GM12878 (cell line): ENCODE results near the gene NCBP3. TPM values are rescaled to one million over a fixed set of nuclear protein-coding genes. Genes with fewer than 3 reads are reported as not detected.

Experiments used
- ATAC-seq: fragments of 200-7000 bp; cut with Tn5 transposase; 3 replicates; pipeline ENCODE4 v1.9.1; 2020; ENCODE audit warnings: mild to moderate bottlenecking, moderate library complexity
- BruUV-seq: library from RNA; stranded (reverse); fragments of 400-500 nt; replicated peaks from 2 replicates; lab custom pipeline; 2021; lab: Mats Ljungman, UMichigan
- CTCF ChIA-PET: fragments of 300-600 bp; sonication (Branson Sonifier 250); formaldehyde crosslinking; extraction: SDS; loops from one replicate; lab custom pipeline; 2021; ENCODE audit warnings: inconsistent platforms; lab: Yijun Ruan, JAX
- POLR2A ChIA-PET: fragments of 350-600 bp; formaldehyde crosslinking; extraction: SDS; loops from one replicate; lab custom pipeline; 2021; ENCODE audit warnings: inconsistent platforms; lab: Charles Lee
- RAD21 ChIA-PET: fragments of 300-600 bp; sonication (Branson Sonifier 250); formaldehyde crosslinking; loops from one replicate; lab custom pipeline; 2023; ENCODE audit warnings: antibody characterized with exemption; ENCODE audit not compliant: unreplicated experiment; lab: Charles Lee
- SMC1A ChIA-PET: fragments of 300-600 bp; sonication (Branson Sonifier 250); formaldehyde crosslinking; loops from one replicate; lab custom pipeline; 2023; ENCODE audit not compliant: unreplicated experiment, uncharacterized antibody; lab: Charles Lee
- DNase-seq: peaks from one replicate; pipeline ENCODE4 v3.0.0-alpha.2; 2011; ENCODE audit warnings: low read depth, low spot score
- FAIRE-seq: peaks from 3 replicates; lab custom pipeline; 2011; peaks lifted over from hg19 to GRCh38; lab: Jason Lieb, UNC
- H2AFZ ChIP-seq: 2 replicates; pipeline ENCODE4 v1.6.0; 2011; ENCODE audit warnings: low read depth, low read length, control low read depth; ENCODE audit not compliant: control insufficient read depth
- H3K27ac ChIP-seq: 2 replicates; pipeline ENCODE4 v1.5.1; 2011; ENCODE audit warnings: control low read depth; ENCODE audit not compliant: control insufficient read depth, insufficient read depth
- H3K27me3 ChIP-seq, 2 experiments: replicated peaks in 1 of 2; 2 replicates each; pipeline versions ENCODE4 v1.6.0 to v1.6.1; 2011; ENCODE audit warnings: low read length in 1 of 2; ENCODE audit not compliant: control insufficient read depth in 2 of 2, insufficient read depth in 2 of 2
- H3K36me3 ChIP-seq, 2 experiments: 2 replicates each; pipeline ENCODE4 v1.5.1; 2011; ENCODE audit warnings: low read length in 1 of 2; ENCODE audit not compliant: control insufficient read depth in 2 of 2, insufficient read depth in 2 of 2
- H3K4me1 ChIP-seq: 2 replicates; pipeline ENCODE4 v1.6.1; 2011; ENCODE audit warnings: mild to moderate bottlenecking, low read length, moderate library complexity, mixed read lengths; ENCODE audit not compliant: control insufficient read depth, insufficient read depth
- H3K4me2 ChIP-seq: 2 replicates; pipeline ENCODE4 v1.6.0; 2011; ENCODE audit warnings: control low read depth; ENCODE audit not compliant: control insufficient read depth, insufficient read depth
- H3K4me3 ChIP-seq: fragments of 200-600 bp; sonication (generic); 2 replicates; pipeline ENCODE4 v1.5.1; 2016
- H3K79me2 ChIP-seq: 2 replicates; pipeline ENCODE4 v1.6.0; 2011; ENCODE audit warnings: low read length; ENCODE audit not compliant: control insufficient read depth, insufficient read depth
- H3K9ac ChIP-seq: 2 replicates; pipeline ENCODE4 v1.8.0; 2011; ENCODE audit warnings: low read length, control low read depth, mixed read lengths; ENCODE audit not compliant: control insufficient read depth, insufficient read depth
- H3K9me3 ChIP-seq: replicated peaks from 3 replicates; pipeline ENCODE4 v1.5.1; 2011; ENCODE audit warnings: mild to moderate bottlenecking, low read length; ENCODE audit not compliant: control insufficient read depth, insufficient read depth
- H4K20me1 ChIP-seq: 2 replicates; pipeline ENCODE4 v1.6.0; 2011; ENCODE audit not compliant: control insufficient read depth, insufficient read depth
- CBX3 ChIP-seq: fragments of 200-600 bp; sonication (generic); IDR thresholded peaks from 2 replicates; pipeline ENCODE4 v1.6.1; 2016; ENCODE audit warnings: low read depth, borderline replicate concordance
- CEBPB ChIP-seq, 2 experiments: fragments of 150-350 bp in 1 of 2; IDR thresholded peaks; 2 replicates each; pipeline ENCODE4 v1.6.1; 2012 to 2014; ENCODE audit warnings: low read depth in 2 of 2, low read length in 2 of 2, borderline replicate concordance in 1 of 2, inconsistent platforms in 1 of 2
- ETV6 ChIP-seq, 2 experiments: fragments of 450-650 bp in 1 of 2; IDR thresholded peaks in 1 of 2; conservative IDR thresholded peaks in 1 of 2; 2 replicates each; pipeline ENCODE4 v1.6.1; 2014; ENCODE audit warnings: antibody characterized with exemption in 1 of 2, borderline replicate concordance in 1 of 2, low read depth in 1 of 2, mild to moderate bottlenecking in 1 of 2, moderate library complexity in 1 of 2
- NR2F1 ChIP-seq: fragments of 450-650 bp; conservative IDR thresholded peaks from 2 replicates; pipeline ENCODE4 v1.6.1; 2017; ENCODE audit warnings: mild to moderate bottlenecking
- SREBF2 ChIP-seq: IDR thresholded peaks from 2 replicates; pipeline ENCODE4 v1.6.1; 2012; ENCODE audit warnings: mild to moderate bottlenecking, low read length
- WGBS: methylation state at CpG from one replicate; pipeline ENCODE4 v1.1.6; 2016; ENCODE audit warnings: low lambda C conversion rate; ENCODE audit not compliant: insufficient replicate concordance, insufficient coverage; ENCODE audit errors: missing lambda C conversion rate; 5-methylcytosine and 5-hydroxymethylcytosine counted together
- in situ Hi-C: fragments of 300-500 bp; cut with MboI; formaldehyde crosslinking; loops from 9 replicates; pipeline ENCODE4 v1.14.3; 2018; ENCODE audit warnings: mixed read lengths
- intact Hi-C: fragments of 100-400 bp; cut with micrococcal nuclease; formaldehyde crosslinking; loops from one replicate; pipeline ENCODE4 v1.14.2; 2022; ENCODE audit not compliant: unreplicated experiment
- polyA plus RNA-seq, 11 experiments: library from polyadenylated mRNA; depleted of rRNA in 4 of 11; unstranded in 6 of 11; stranded (reverse) in 5 of 11; fragments of >200 nt; fragmentation: Nextera tagmentation in 4 of 11; fragmentation: Illumina TruSeq in 1 of 11; extraction: Ambion mirVana in 4 of 11; extraction: Trizol in 1 of 11; gene quantifications; 1 replicate in 1 of 11; 2 replicates in 10 of 11; pipeline versions ENCODE4 v1.2.1 to v1.2.3, GENCODE V29; 2011 to 2016; ENCODE audit warnings: inconsistent platforms in 2 of 11, missing spikeins in 2 of 11, low read depth in 1 of 11
- total RNA-seq, 4 experiments: library from RNA; depleted of rRNA in 3 of 4; stranded (reverse); fragments of >200 nt in 3 of 4; fragmentation: Illumina TruSeq in 1 of 4; extraction: Trizol in 1 of 4; gene quantifications; 2 replicates each; pipeline versions ENCODE4 v1.2.1 to v1.2.3, GENCODE V29; 2013 to 2021

Gene NCBP3
- total and polyA plus RNA-seq, 10 of the 15 experiments (the other 5 are each of a cell fraction or from before 2014, with no cell fraction given) = 5.2 to 32.0 (median 23.2) TPM

- ChIA-PET POLR2A (no interaction called here), RAD21 (interaction anchor here (0.6 to 1.7 kb wide), 3 partner anchors 18 to 1214 kb away, joined by 4 to 5 read pairs (median 4); no protein-coding TSS in a partner anchor), CTCF (interaction anchor here (0.8 kb wide), 1 partner anchor 82 kb away, joined by 4 read pairs; no protein-coding TSS in a partner anchor), SMC1A (interaction anchor here (0.5 to 1.0 kb wide), 2 partner anchors 48 to 89 kb away, joined by 3 read pairs; no protein-coding TSS in a partner anchor)
- Histone ChIP-seq H4K20me1 (no peaks in the 10 kb centered on the region), H3K27ac (no peak overlapping the region), H3K79me2 (no peaks in the 10 kb centered on the region), H3K9ac (no peak overlapping the region), H3K27me3 (no peaks in the 10 kb centered on the region), H2AFZ (peak overlapping the region; percentile 42; the same call in 1 of the 2 replicates), H3K4me2 (no peak overlapping the region), H3K36me3 (no peaks in the 10 kb centered on the region), H3K9me3 (peaks cover 6% of the 10 kb centered on the region; the same call in 2 of the 3 replicates), H3K4me3 (no peak overlapping the region), H3K4me1 (no peaks in the 10 kb centered on the region; the same call in 1 of the 2 replicates)
- no TSS peak for BruUV-seq
- intact Hi-C loops (no loop called here), in situ Hi-C loops (no loop called here)
- 64% methylated on average over 20 of the region's 20 CpGs for WGBS
- no peak for TF ChIP-seq CBX3
- no peak for TF ChIP-seq NR2F1
- no peak for TF ChIP-seq SREBF2
- no peak for TF ChIP-seq ETV6 (conservative IDR thresholded peaks at IDR 0.05 in 1 of 2, IDR thresholded peaks at IDR 0.05 in 1 of 2; ENCODE audit: borderline replicate concordance in 1 of 2, low read depth in 1 of 2)
- no peak for TF ChIP-seq CEBPB (IDR thresholded peaks at IDR 0.05; ENCODE audit: borderline replicate concordance in 1 of 2, low read depth in 2 of 2, low read length in 2 of 2)
- FAIRE-seq = no peak
- ATAC-seq = no peak
- no peak for DNase-seq
Measured at GRCh38 chr17:3755335-3756030, 90.6 kb downstream of the NCBP3 start.
